Esophagus squamous epithelium (tissue), 5 donors: ENCODE data around the gene GSG1. TPM values are rescaled to one million over a fixed set of nuclear protein-coding genes. Genes with fewer than 3 reads are reported as not detected.

Experiments
- DNase-seq: peaks from one replicate; lab custom pipeline; 2025; lab: John Stamatoyannopoulos, UW
- H3K27ac ChIP-seq, 4 donors: fragments of 200-600 bp; sonication (generic); one replicate each; pipeline ENCODE4 v1.5.1; 2016 to 2019; ENCODE audit warnings: mild to moderate bottlenecking in 1 of 4
- H3K27me3 ChIP-seq, 4 donors: fragments of 200-600 bp; sonication (generic); 1 replicate in 3 of 4; 2 replicates in 1 of 4; pipeline versions ENCODE4 v1.5.1 to v1.6.0; 2017 to 2021; ENCODE audit warnings: antibody characterized with exemption in 1 of 4
- H3K36me3 ChIP-seq, 3 donors: fragments of 200-600 bp; sonication (generic); one replicate each; pipeline ENCODE4 v1.5.1; 2016 to 2019
- H3K4me1 ChIP-seq, 3 donors: fragments of 200-600 bp; sonication (generic); one replicate each; pipeline ENCODE4 v1.5.1; 2017 to 2019
- H3K4me3 ChIP-seq, 4 donors: fragments of 200-600 bp; sonication (generic); 1 replicate in 3 of 4; 2 replicates in 1 of 4; pipeline ENCODE4 v1.5.1; 2016 to 2019; ENCODE audit warnings: mild to moderate bottlenecking in 2 of 4, moderate library complexity in 1 of 4
- H3K9me3 ChIP-seq, 3 donors: fragments of 200-600 bp; sonication (generic); one replicate each; pipeline ENCODE4 v1.5.1; 2016 to 2019
- POLR2A ChIP-seq, 4 donors: fragments of 450-650 bp; IDR thresholded peaks; one replicate each; pipeline ENCODE4 v1.6.1; 2017; ENCODE audit warnings: antibody characterized with exemption in 4 of 4, mild to moderate bottlenecking in 4 of 4, moderate library complexity in 3 of 4
- WGBS, 2 donors: methylation state at CpG; one replicate each; pipeline ENCODE4 v1.1.5; 2018; 5-methylcytosine and 5-hydroxymethylcytosine counted together
- intact Hi-C: fragments of 100-400 bp; cut with DNase I; formaldehyde crosslinking; loops from one replicate; pipeline ENCODE4 v1.15.0; 2022
- total RNA-seq, 4 donors: library from RNA; depleted of rRNA; stranded (reverse); fragments of >200 nt; gene quantifications; one replicate each; pipeline ENCODE4 v1.1.0, GENCODE V29; 2016
- TF ChIP-seq, protein P1 (sequence below), 6 experiments: fragments of 450-650 bp in 4 of 6; fragments of 200-600 bp in 2 of 6; sonication (generic) in 2 of 6; IDR thresholded peaks; one replicate each; pipeline ENCODE4 v1.5.1; 2016 to 2019; ENCODE audit warnings: antibody characterized with exemption in 6 of 6, mild to moderate bottlenecking in 4 of 6, moderate library complexity in 4 of 6
- donor health status: DM: yes; HTN: yes; CAD: no.

Gene GSG1
- total RNA-seq, 4 donors from 2014 or later: not detected

GRCh38 chr12:13080266-13080665, 23.2 kb downstream of the GSG1 start:
- no peaks in the 10 kb centered on the region for H3K27me3 ChIP-seq
- 84 to 92% methylated on average over 3 of the region's 3 CpGs for WGBS, 2 donors
- TF ChIP-seq POLR2A (IDR thresholded peaks at IDR 0.05): no peak
- TF ChIP-seq, protein P1, sequence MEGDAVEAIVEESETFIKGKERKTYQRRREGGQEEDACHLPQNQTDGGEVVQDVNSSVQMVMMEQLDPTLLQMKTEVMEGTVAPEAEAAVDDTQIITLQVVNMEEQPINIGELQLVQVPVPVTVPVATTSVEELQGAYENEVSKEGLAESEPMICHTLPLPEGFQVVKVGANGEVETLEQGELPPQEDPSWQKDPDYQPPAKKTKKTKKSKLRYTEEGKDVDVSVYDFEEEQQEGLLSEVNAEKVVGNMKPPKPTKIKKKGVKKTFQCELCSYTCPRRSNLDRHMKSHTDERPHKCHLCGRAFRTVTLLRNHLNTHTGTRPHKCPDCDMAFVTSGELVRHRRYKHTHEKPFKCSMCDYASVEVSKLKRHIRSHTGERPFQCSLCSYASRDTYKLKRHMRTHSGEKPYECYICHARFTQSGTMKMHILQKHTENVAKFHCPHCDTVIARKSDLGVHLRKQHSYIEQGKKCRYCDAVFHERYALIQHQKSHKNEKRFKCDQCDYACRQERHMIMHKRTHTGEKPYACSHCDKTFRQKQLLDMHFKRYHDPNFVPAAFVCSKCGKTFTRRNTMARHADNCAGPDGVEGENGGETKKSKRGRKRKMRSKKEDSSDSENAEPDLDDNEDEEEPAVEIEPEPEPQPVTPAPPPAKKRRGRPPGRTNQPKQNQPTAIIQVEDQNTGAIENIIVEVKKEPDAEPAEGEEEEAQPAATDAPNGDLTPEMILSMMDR (IDR thresholded peaks at IDR 0.05): no peak
- H3K36me3 ChIP-seq: peaks cover 0 to 66% (median 0%) of the 10 kb centered on the region in 3 donors
- DNase-seq: no peak
- intact Hi-C loops: no loop called here
- no peaks in the 10 kb centered on the region for H3K9me3 ChIP-seq
- peaks cover 0 to 8% (median 0%) of the 10 kb centered on the region in 3 donors for H3K4me1 ChIP-seq
- H3K4me3 ChIP-seq: no peak overlapping the region
- H3K27ac ChIP-seq: no peak overlapping the region

DNA sequence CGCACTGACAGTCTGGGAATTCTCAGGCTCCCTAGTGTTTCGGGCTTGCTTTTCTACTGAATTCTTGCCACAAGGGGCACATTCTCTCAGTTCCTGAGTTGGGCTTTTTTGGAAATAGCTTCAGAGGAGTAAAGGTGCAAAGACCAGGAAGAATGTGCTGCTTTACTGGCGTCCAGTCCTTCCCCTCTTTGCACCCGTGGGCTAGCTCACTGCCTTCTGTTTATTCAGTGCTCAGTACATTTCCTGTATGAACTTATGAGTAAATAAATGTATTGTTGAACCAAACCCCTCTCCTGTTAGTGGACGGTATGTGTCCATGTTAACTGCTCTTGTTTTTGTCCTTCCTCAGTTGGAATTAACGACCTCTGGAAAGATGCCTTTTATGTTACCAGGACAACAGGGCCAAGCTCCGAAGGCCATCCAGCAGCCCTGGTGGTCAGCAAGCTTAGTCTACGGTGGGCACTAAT, 24.0 kb downstream of the GSG1 start:
- intact Hi-C loops: no loop called here
- H3K36me3 ChIP-seq: peaks cover 0 to 68% (median 0%) of the 10 kb centered on the region in 3 donors
- TF ChIP-seq POLR2A (IDR thresholded peaks at IDR 0.05): no peak
- TF ChIP-seq, protein P1 (IDR thresholded peaks at IDR 0.05): no peak
- no peaks in the 10 kb centered on the region for H3K27me3 ChIP-seq
- no peaks in the 10 kb centered on the region for H3K4me1 ChIP-seq
- no peak for DNase-seq
- 83 to 88% methylated on average over 7 to 8 of the region's 8 CpGs for WGBS, 2 donors
- H3K27ac ChIP-seq: no peak overlapping the region
- no peaks in the 10 kb centered on the region for H3K9me3 ChIP-seq
- no peak overlapping the region for H3K4me3 ChIP-seq

DNA sequence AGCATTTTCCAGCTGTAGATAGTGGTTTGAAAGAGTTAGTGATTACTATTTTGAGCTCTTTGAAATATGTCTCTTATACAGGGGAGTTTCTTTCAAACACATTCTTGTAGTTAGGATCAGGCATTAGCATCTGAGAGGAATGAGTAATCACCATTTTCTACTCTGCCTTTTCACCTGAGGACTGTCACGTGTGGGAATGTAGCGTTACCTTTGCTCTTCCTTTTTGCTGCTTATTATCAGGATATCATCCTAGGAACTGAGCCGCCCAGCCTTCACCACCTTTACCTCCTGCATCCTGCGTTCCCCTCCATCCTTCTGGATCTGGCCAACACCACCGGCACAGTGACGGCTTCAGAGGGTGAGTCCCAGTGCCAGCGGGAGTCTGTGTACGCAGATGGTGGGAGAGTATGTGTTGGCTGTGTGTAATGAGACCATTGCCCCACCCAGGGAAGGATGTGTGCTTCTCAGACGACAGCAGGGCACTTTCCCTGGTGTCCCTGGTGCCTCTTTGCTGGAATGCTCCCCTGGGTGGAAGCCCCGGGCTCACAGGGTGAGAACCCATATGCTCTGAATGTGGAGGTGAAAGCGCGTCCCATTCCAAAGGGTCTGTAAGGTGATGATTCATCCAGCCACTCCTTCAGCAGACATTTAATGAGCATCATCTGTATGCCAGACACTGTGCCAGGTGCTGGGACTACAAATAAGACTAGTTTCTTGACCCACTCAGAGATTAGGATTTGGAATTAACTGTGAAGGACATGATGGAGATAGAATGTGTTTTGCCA, 27.5 kb downstream of the GSG1 start:
- TF ChIP-seq, protein P1 (IDR thresholded peaks at IDR 0.05): no peak
- no peak for TF ChIP-seq POLR2A (IDR thresholded peaks at IDR 0.05)
- H3K4me1 ChIP-seq: peaks cover 0 to 15% (median 0%) of the 10 kb centered on the region in 3 donors
- peaks cover 0 to 42% (median 0%) of the 10 kb centered on the region in 3 donors for H3K36me3 ChIP-seq
- intact Hi-C loops: no loop called here
- no peak for DNase-seq
- no peak overlapping the region for H3K4me3 ChIP-seq
- WGBS, 2 donors: 93 to 95% methylated on average over 4 to 8 of the region's 12 CpGs
- H3K9me3 ChIP-seq: no peaks in the 10 kb centered on the region
- no peak overlapping the region for H3K27ac ChIP-seq
- no peaks in the 10 kb centered on the region for H3K27me3 ChIP-seq

DNA sequence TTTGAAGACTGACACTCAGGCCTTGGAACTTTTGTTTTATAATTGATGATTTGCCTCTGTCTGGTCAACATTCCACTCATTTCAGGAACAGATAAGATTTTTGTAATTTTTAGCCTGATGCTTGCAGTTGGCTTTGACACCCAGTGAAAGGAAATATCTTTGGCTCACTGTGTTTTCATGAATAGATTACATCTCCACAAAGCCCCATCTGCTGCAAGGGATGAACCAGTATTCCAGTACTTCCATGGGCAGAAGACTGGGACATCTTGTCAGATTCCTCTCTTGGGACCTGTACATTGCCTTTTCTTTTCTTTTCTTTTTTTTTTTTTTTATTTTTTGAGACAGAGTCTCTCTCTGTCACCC, 28.4 kb downstream of the GSG1 start:
- Histone ChIP-seq H3K27ac (no peak overlapping the region), H3K36me3 (peaks cover 0 to 33% (median 0%) of the 10 kb centered on the region in 3 donors), H3K27me3 (no peaks in the 10 kb centered on the region), H3K9me3 (no peaks in the 10 kb centered on the region), H3K4me1 (peaks cover 0 to 22% (median 0%) of the 10 kb centered on the region in 3 donors), H3K4me3 (no peak overlapping the region)
- DNase-seq: no peak
- no peak for TF ChIP-seq POLR2A (IDR thresholded peaks at IDR 0.05)
- TF ChIP-seq, protein P1 (IDR thresholded peaks at IDR 0.05): no peak
- intact Hi-C loops: no loop called here

GRCh38 chr12:13074396-13075117, 28.9 kb downstream of the GSG1 start:
- Histone ChIP-seq H3K4me1 (peaks cover 0 to 22% (median 0%) of the 10 kb centered on the region in 3 donors), H3K27ac (no peak overlapping the region), H3K4me3 (no peak overlapping the region), H3K9me3 (no peaks in the 10 kb centered on the region), H3K36me3 (peaks cover 0 to 32% (median 0%) of the 10 kb centered on the region in 3 donors), H3K27me3 (no peaks in the 10 kb centered on the region)
- no peak for DNase-seq
- intact Hi-C loops: no loop called here
- 78 to 88% methylated on average over 2 to 3 of the region's 3 CpGs for WGBS, 2 donors
- no peak for TF ChIP-seq POLR2A (IDR thresholded peaks at IDR 0.05)
- TF ChIP-seq, protein P1 (IDR thresholded peaks at IDR 0.05): no peak
